Bronchial epithelial cell (primary cell): ENCODE results near the gene FAM222A. TPM values are rescaled to one million over a fixed set of nuclear protein-coding genes. Genes with fewer than 3 reads are reported as not detected.

Source experiments
- DNase-seq: peaks from one replicate; pipeline ENCODE4 v3.0.0-alpha.2; 2010; ENCODE audit warnings: low read depth
- FAIRE-seq: peaks from 2 replicates; lab custom pipeline; 2011; peaks lifted over from hg19 to GRCh38; lab: Jason Lieb, UNC
- H3K27me3 ChIP-seq: 2 replicates; pipeline ENCODE4 v1.5.1; 2011; ENCODE audit warnings: low read length; ENCODE audit not compliant: control insufficient read depth, insufficient read depth
- H3K36me3 ChIP-seq: 2 replicates; pipeline ENCODE4 v1.5.1; 2011; ENCODE audit warnings: low read length; ENCODE audit not compliant: control insufficient read depth, insufficient read depth
- H3K4me3 ChIP-seq: 2 replicates; pipeline ENCODE4 v1.5.1; 2011; ENCODE audit warnings: mild to moderate bottlenecking, low read depth, low read length, control low read depth
- total RNA-seq: library from RNA; depleted of rRNA; stranded (reverse); fragments of >200 nt; gene quantifications from 2 replicates; pipeline ENCODE4 v1.2.1, GENCODE V29; 2014
- TF ChIP-seq, protein P1 (sequence below): IDR thresholded peaks from 2 replicates; pipeline ENCODE4 v1.5.1; 2011; ENCODE audit warnings: mild to moderate bottlenecking, moderate library complexity, low read length, control low read depth, inconsistent platforms; ENCODE audit not compliant: insufficient read depth, severe bottlenecking

FAM222A gene
- total RNA-seq, 1 donor from 2014 or later = not detected

DNA sequence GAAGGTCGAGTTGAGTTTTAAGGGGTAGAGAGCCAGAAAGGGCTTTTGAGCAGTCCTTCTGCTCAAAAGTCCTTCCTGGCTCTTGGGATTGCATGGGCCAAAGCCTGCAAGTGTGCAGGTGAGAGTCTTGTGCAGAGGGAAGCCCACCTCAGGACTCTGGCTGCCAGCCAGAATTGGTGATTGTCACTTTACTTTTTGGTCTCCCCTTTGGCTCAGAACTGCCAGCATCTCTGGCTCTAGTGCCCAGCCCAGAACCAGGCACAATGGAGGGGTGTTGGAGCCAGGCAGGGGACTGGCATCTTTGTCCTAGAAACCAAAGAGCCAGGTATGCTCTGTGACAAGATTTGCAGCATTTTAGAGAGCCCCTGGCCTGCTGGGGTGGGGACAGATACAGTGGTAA is 23.5 kb downstream of the FAM222A start:
- Histone ChIP-seq H3K27me3 (peaks cover 8% of the 10 kb centered on the region), H3K36me3 (no peaks in the 10 kb centered on the region), H3K4me3 (no peak overlapping the region)
- DNase-seq (no peak), FAIRE-seq (no peak)
- TF ChIP-seq, protein P1, sequence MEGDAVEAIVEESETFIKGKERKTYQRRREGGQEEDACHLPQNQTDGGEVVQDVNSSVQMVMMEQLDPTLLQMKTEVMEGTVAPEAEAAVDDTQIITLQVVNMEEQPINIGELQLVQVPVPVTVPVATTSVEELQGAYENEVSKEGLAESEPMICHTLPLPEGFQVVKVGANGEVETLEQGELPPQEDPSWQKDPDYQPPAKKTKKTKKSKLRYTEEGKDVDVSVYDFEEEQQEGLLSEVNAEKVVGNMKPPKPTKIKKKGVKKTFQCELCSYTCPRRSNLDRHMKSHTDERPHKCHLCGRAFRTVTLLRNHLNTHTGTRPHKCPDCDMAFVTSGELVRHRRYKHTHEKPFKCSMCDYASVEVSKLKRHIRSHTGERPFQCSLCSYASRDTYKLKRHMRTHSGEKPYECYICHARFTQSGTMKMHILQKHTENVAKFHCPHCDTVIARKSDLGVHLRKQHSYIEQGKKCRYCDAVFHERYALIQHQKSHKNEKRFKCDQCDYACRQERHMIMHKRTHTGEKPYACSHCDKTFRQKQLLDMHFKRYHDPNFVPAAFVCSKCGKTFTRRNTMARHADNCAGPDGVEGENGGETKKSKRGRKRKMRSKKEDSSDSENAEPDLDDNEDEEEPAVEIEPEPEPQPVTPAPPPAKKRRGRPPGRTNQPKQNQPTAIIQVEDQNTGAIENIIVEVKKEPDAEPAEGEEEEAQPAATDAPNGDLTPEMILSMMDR = no peak

DNA sequence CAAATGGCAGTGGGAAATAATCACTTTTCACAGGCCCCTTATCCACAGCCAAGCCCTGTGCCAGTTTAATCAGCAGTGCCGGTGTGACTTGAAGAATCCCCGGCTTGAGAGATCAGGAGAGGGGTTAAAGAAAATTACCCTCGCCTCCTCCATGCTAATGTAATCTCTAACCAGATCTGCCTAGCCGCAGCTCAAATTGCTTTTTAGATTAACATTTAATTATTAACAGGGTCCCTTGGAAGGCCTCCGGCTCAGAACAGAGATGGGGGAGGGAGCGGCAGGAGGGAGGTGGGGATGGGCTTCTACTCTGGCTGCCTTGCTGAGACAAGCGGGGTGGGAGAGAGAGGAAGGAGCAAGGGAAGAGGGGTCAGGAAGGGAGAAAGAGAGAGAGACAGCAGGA is 24.0 kb downstream of the FAM222A start:
- H3K36me3 ChIP-seq = no peaks in the 10 kb centered on the region
- peaks cover 8% of the 10 kb centered on the region for H3K27me3 ChIP-seq
- TF ChIP-seq, protein P1 = no peak
- FAIRE-seq (no peak), DNase-seq (no peak)
- H3K4me3 ChIP-seq = no peak overlapping the region

DNA sequence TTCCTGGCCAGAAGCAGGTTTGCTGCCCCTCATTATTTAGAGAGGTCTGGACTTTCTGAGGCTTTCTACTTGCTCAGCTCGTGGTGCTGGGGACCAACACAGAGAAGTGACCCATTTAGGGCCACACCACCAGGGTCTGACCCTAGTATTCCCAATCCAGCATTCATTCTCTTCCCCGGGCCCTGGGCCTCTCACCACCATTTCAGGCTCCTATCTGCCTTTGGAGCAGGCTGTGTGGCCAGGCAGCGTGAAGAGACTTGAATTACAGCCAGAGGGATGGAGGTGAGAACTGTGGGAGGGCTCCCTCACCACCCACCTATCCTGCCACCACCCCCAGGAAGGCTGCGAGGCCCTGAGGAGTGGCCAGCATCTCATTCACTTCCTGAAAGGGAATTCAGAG is 24.6 kb downstream of the FAM222A start:
- H3K36me3 ChIP-seq = no peaks in the 10 kb centered on the region
- TF ChIP-seq, protein P1 = no peak
- no peak for DNase-seq
- FAIRE-seq = no peak
- H3K27me3 ChIP-seq = peaks cover 8% of the 10 kb centered on the region
- H3K4me3 ChIP-seq = no peak overlapping the region

DNA sequence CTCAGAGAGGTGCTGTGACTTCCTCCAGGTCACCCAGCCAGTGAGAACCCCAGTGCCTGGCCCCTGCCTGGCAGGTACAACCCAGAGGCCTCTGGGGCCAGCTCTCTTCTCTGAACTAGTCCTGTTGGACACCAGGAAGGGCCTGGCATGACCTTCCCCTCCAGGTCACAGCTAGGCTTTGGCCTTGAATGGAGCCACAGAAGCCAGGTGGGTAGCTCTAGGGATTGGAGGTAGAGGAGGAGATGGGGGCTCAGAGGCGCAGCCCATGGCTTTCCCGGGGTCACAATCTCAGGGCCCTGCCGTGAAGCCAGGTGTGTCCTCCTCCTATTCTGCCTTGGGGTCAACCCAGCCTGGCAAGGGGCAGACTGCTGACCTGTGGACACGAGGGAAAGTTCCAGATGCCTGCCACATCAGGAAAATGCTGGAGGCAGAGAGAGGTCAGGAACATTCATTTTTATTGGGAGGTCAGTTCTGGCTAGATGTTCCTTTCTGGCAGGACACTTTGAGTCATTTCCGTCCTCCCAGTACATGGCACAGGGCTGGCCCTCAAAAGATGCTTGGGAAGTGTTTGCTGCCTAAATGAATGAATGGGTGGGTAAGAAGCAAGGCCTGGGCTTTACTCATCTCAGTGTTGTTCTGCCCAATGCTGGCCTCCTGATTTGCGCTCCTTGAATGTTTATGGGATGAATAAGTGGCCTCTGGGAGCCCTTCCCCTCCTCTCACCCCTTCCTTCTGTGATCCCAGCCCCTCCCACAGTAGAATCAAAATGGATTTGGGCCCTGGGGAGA is 25.4 kb downstream of the FAM222A start:
- peaks cover 8% of the 10 kb centered on the region for H3K27me3 ChIP-seq
- no peak overlapping the region for H3K4me3 ChIP-seq
- FAIRE-seq (no peak), DNase-seq (no peak)
- no peaks in the 10 kb centered on the region for H3K36me3 ChIP-seq
- TF ChIP-seq, protein P1 = no peak

DNA sequence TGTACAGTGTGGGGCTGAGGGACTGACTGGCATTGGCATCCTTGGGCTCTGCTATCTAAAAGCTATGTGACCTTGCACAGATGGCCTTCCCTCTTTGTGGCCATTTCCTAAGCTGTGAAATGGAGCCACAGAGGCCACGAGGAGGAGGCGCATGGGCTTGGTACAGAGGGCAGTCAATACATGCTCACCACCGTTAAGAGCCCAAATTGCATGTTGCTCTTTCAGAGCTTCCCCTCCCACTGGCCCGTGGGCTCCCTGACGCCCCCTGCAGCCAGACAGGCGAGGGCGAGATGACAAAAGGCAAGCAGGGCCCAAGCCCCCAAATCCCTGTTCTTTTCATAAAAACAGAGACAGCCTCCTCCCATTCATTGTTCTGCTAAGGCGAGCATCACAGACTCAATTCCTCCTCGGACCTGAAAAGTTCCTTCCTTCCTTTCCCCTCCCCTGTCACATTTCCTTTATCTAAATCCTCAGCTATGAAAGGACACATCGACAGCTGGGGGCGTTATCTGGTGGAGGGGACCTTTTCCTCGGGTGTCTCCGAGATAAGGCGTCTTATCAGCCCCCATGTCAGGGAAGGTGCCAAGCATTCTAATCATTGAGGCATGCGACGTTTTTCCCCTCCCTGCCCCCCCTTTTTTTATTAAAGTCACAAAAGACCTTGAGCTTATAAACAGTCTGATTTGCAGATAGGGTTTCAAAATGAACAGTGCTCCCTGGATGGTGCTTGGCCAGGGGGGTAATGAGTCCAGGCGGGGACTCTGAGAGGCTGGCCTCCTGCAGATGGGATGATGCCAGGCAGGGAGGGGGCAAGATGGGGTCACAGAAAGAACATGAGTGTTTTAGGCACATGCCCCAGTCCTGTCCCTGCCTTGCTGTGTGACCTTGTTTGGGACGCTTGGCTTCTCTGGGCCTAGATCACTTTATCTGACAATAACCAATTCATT is 26.4 kb downstream of the FAM222A start:
- no peak for DNase-seq
- FAIRE-seq = no peak
- TF ChIP-seq, protein P1 = no peak
- H3K4me3 ChIP-seq = no peak overlapping the region
- peaks cover 8% of the 10 kb centered on the region for H3K27me3 ChIP-seq
- no peaks in the 10 kb centered on the region for H3K36me3 ChIP-seq
